GM23338 (cell line): Measurements from ENCODE around the gene SYNCRIP. TPM values are rescaled to one million over a fixed set of nuclear protein-coding genes. Genes with fewer than 3 reads are reported as not detected.

ENCODE experiments used
- ATAC-seq: fragments of 200-7000 bp; cut with Tn5 transposase; 3 replicates; pipeline ENCODE4 v1.9.1; 2020
- DNase-seq: peaks from one replicate; pipeline ENCODE4 v3.0.0-alpha.2; 2015; ENCODE audit warnings: low spot score
- H2AFZ ChIP-seq: fragments of 200-600 bp; sonication (generic); 2 replicates; pipeline ENCODE4 v1.8.0; 2016; ENCODE audit warnings: antibody characterized with exemption, mild to moderate bottlenecking, moderate library complexity
- H3F3A ChIP-seq: fragments of 200-600 bp; sonication (generic); replicated peaks from 2 replicates; pipeline ENCODE4 v1.8.0; 2017; ENCODE audit warnings: antibody characterized with exemption, mixed run types, low read depth
- H3K27ac ChIP-seq: fragments of 200-600 bp; sonication (generic); 2 replicates; pipeline ENCODE4 v1.6.1; 2016; ENCODE audit warnings: low read depth
- H3K27me3 ChIP-seq: fragments of 200-600 bp; sonication (generic); 2 replicates; pipeline ENCODE4 v1.8.0; 2016; ENCODE audit warnings: mild to moderate bottlenecking, mixed run types, moderate library complexity; ENCODE audit not compliant: insufficient read depth
- H3K36me3 ChIP-seq: fragments of 200-600 bp; sonication (generic); 2 replicates; pipeline ENCODE4 v1.8.0; 2016; ENCODE audit warnings: mild to moderate bottlenecking; ENCODE audit not compliant: insufficient read depth
- H3K4me1 ChIP-seq: fragments of 200-600 bp; sonication (generic); 2 replicates; pipeline ENCODE4 v1.8.0; 2016; ENCODE audit warnings: mild to moderate bottlenecking, moderate library complexity; ENCODE audit not compliant: insufficient read depth
- H3K4me2 ChIP-seq: fragments of 200-600 bp; sonication (generic); 2 replicates; pipeline ENCODE4 v1.7.1; 2017; ENCODE audit warnings: mixed run types
- H3K4me3 ChIP-seq: fragments of 200-600 bp; sonication (generic); 2 replicates; pipeline ENCODE4 v1.6.1; 2016; ENCODE audit warnings: mixed run types
- H3K79me2 ChIP-seq: fragments of 200-600 bp; sonication (generic); replicated peaks from 2 replicates; pipeline ENCODE4 v1.8.0; 2017; ENCODE audit warnings: mild to moderate bottlenecking; ENCODE audit not compliant: insufficient read depth
- H3K9me2 ChIP-seq: fragments of 200-600 bp; sonication (generic); 2 replicates; pipeline ENCODE4 v1.8.0; 2017; ENCODE audit not compliant: insufficient read depth
- H4K20me1 ChIP-seq: fragments of 200-600 bp; sonication (generic); replicated peaks from 2 replicates; pipeline ENCODE4 v1.8.0; 2017; ENCODE audit warnings: mild to moderate bottlenecking; ENCODE audit not compliant: insufficient read depth
- H3K27ac Mint-ChIP-seq: 2 replicates; pipeline ENCODE4 v1.8.0; 2020; ENCODE audit warnings: inconsistent platforms, mild to moderate bottlenecking, moderate library complexity, mixed read lengths
- H3K27me3 Mint-ChIP-seq: 3 replicates; pipeline ENCODE4 v1.8.0; 2022; ENCODE audit warnings: low read depth, mild to moderate bottlenecking, moderate library complexity, mixed read lengths, inconsistent platforms; ENCODE audit not compliant: insufficient read depth, poor library complexity
- H3K36me3 Mint-ChIP-seq: 3 replicates; pipeline ENCODE4 v1.8.0; 2021; ENCODE audit warnings: low read depth, mild to moderate bottlenecking, inconsistent platforms, moderate library complexity, mixed read lengths
- H3K4me1 Mint-ChIP-seq: 3 replicates; pipeline ENCODE4 v1.8.0; 2020; ENCODE audit warnings: mild to moderate bottlenecking, inconsistent platforms, mixed read lengths
- H3K4me3 Mint-ChIP-seq: 3 replicates; pipeline ENCODE4 v1.8.0; 2021; ENCODE audit warnings: moderate library complexity, mild to moderate bottlenecking, inconsistent platforms, mixed read lengths
- H3K9me3 Mint-ChIP-seq: 3 replicates; pipeline ENCODE4 v1.8.0; 2020; ENCODE audit warnings: moderate library complexity, mild to moderate bottlenecking, inconsistent platforms, mixed read lengths
- CREB1 ChIP-seq: fragments of 250-450 bp; sonication (Bioruptor Pico); IDR thresholded peaks from 2 replicates; pipeline ENCODE4 v1.5.0; 2020; ENCODE audit warnings: low read depth, mild to moderate bottlenecking, moderate library complexity
- CTCF ChIP-seq, 2 experiments: fragments of 200-600 bp in 1 of 2; sonication (generic) in 1 of 2; conservative IDR thresholded peaks; 2 replicates each; pipeline versions ENCODE4 v1.5.1 to v1.6.1; 2016 to 2017; ENCODE audit warnings: antibody characterized with exemption in 2 of 2, low read depth in 2 of 2, mild to moderate bottlenecking in 2 of 2, moderate library complexity in 1 of 2
- EZH2phosphoT487 ChIP-seq: fragments of 200-600 bp; sonication (generic); IDR thresholded peaks from one replicate; pipeline ENCODE4 v1.8.1; 2018; ENCODE audit warnings: antibody characterized with exemption; ENCODE audit not compliant: unreplicated experiment
- NANOG ChIP-seq: IDR thresholded peaks from 2 replicates; pipeline ENCODE4 v1.6.1; 2016; ENCODE audit warnings: antibody characterized with exemption, borderline replicate concordance
- POLR2AphosphoS5 ChIP-seq: IDR thresholded peaks from 2 replicates; pipeline ENCODE4 v1.6.1; 2016; ENCODE audit warnings: antibody characterized with exemption, low read depth
- ZNF331 ChIP-seq: fragments of 250-450 bp; sonication (Bioruptor Pico); IDR thresholded peaks from 2 replicates; pipeline ENCODE4 v1.5.0; 2020; ENCODE audit warnings: low read depth, mild to moderate bottlenecking, moderate library complexity
- ZNF462 ChIP-seq: fragments of 250-450 bp; sonication (Bioruptor Pico); IDR thresholded peaks from 2 replicates; pipeline ENCODE4 v1.5.0; 2020; ENCODE audit warnings: mild to moderate bottlenecking, moderate library complexity
- polyA plus RNA-seq: library from polyadenylated mRNA; unstranded; fragments of >200 nt; fragmentation: Nextera tagmentation; extraction: Ambion mirVana; gene quantifications from 2 replicates; pipeline ENCODE4 v1.2.1, GENCODE V29; 2016
- total RNA-seq: library from RNA; depleted of rRNA; stranded (reverse); fragments of >200 nt; shearing (Covaris generic); gene quantifications from 2 replicates; pipeline ENCODE4 v1.2.3, GENCODE V29; 2014

SYNCRIP gene
- total and polyA plus RNA-seq, 2 experiments from 2014 or later: 163 to 164 TPM

GRCh38 chr6:85676086-85676729 lies 33.5 kb upstream of the SYNCRIP start:
- ATAC-seq: no peak
- Mint-ChIP-seq H3K4me1 (peaks cover 39% of the 10 kb centered on the region), H3K27ac (peak overlapping the region; percentile 92), H3K4me3 (peak overlapping the region; percentile 100), H3K27me3 (peaks cover 25% of the 10 kb centered on the region), H3K9me3 (peaks cover 7% of the 10 kb centered on the region; the same call in 2 of the 3 replicates), H3K36me3 (peaks cover 66% of the 10 kb centered on the region)
- Histone ChIP-seq H4K20me1 (peaks cover 34% of the 10 kb centered on the region), H3K79me2 (peaks cover 62% of the 10 kb centered on the region), H3F3A (peaks cover 51% of the 10 kb centered on the region), H3K27ac (peak overlapping the region; percentile 81), H3K36me3 (peaks cover 38% of the 10 kb centered on the region), H3K4me3 (peak overlapping the region; percentile 86), H3K4me1 (peaks cover 25% of the 10 kb centered on the region), H3K9me2 (no peaks in the 10 kb centered on the region), H3K4me2 (peak overlapping the region; percentile 88), H3K27me3 (no peaks in the 10 kb centered on the region), H2AFZ (no peak overlapping the region)
- TF ChIP-seq ZNF331 (no peak), CREB1 (no peak), CTCF (conservative IDR thresholded peaks at IDR 0.05; ENCODE audit: low read depth in 2 of 2) (no peak), POLR2AphosphoS5 (no peak), NANOG (no peak)
- DNase-seq: no peak

- peaks cover 25% of the 10 kb centered on the region for H3K4me1 ChIP-seq
- H4K20me1 ChIP-seq: peaks cover 34% of the 10 kb centered on the region
- Mint-ChIP-seq H3K4me1 (peaks cover 40% of the 10 kb centered on the region), H3K36me3 (peaks cover 66% of the 10 kb centered on the region), H3K27ac (peak overlapping the region; percentile 92), H3K27me3 (peaks cover 25% of the 10 kb centered on the region), H3K9me3 (peaks cover 7% of the 10 kb centered on the region; the same call in 2 of the 3 replicates), H3K4me3 (peak overlapping the region; percentile 100)
- H3K27me3 ChIP-seq: no peaks in the 10 kb centered on the region
- no peaks in the 10 kb centered on the region for H3K9me2 ChIP-seq
- H3F3A ChIP-seq: peaks cover 57% of the 10 kb centered on the region
- DNase-seq (peak; percentile 21), ATAC-seq (no peak)
- H3K4me3 ChIP-seq: peak overlapping the region; percentile 86
- TF ChIP-seq EZH2phosphoT487 (no peak), CREB1 (no peak), ZNF462 (CRISPR knock-in tag) (no peak)
- peak overlapping the region; percentile 81 for H3K27ac ChIP-seq
- H3K79me2 ChIP-seq: peaks cover 58% of the 10 kb centered on the region
- H3K4me2 ChIP-seq: peak overlapping the region; percentile 88
- peaks cover 38% of the 10 kb centered on the region for H3K36me3 ChIP-seq
- no peak overlapping the region for H2AFZ ChIP-seq
Measured at GRCh38 chr6:85675030-85675819, 32.5 kb upstream of the SYNCRIP start.
